Activated T-helper 1 cell treated with anti-CD3 and anti-CD28 coated beads, Interleukin-12 subunit alpha, Interleukin-12 subunit beta, Interleukin-2, Interleukin-4 antibody, amounts not matched to agents 30 ng/mL and 10 ng/mL and 1 ng/mL, durations not matched to agents 14 hours and 24 hours and 36 hours (primary cell): ENCODE data around the gene CENPO. TPM values are rescaled to one million over a fixed set of nuclear protein-coding genes. Genes with fewer than 3 reads are reported as not detected.

ENCODE experiments used
- DNase-seq: peaks from one replicate; pipeline ENCODE4 v3.0.0; 2021; ENCODE audit warnings: low spot score
- H3K27ac Mint-ChIP-seq: one replicate; pipeline ENCODE4 v1.8.0; 2021; ENCODE audit warnings: mild to moderate bottlenecking, mixed read lengths
- H3K27me3 Mint-ChIP-seq: one replicate; pipeline ENCODE4 v1.8.0; 2022; ENCODE audit warnings: mild to moderate bottlenecking, moderate library complexity, mixed read lengths; ENCODE audit not compliant: insufficient read depth
- H3K36me3 Mint-ChIP-seq: one replicate; pipeline ENCODE4 v1.8.0; 2021; ENCODE audit warnings: low read depth, mixed read lengths
- H3K4me1 Mint-ChIP-seq: one replicate; pipeline ENCODE4 v1.8.0; 2021; ENCODE audit warnings: low read depth, mixed read lengths
- H3K4me3 Mint-ChIP-seq: one replicate; pipeline ENCODE4 v1.8.0; 2021; ENCODE audit warnings: mild to moderate bottlenecking, moderate library complexity, mixed read lengths
- H3K9me3 Mint-ChIP-seq: one replicate; pipeline ENCODE4 v1.8.0; 2021; ENCODE audit warnings: mixed read lengths
- intact Hi-C: fragments of 100-400 bp; cut with micrococcal nuclease; formaldehyde crosslinking; loops from one replicate; pipeline ENCODE4 v1.15.1; 2024
- total RNA-seq: library from RNA; stranded (reverse); gene quantifications from 2 replicates; pipeline ENCODE4 v1.2.3, GENCODE V29; 2022

Gene CENPO
- total RNA-seq, 1 donor from 2014 or later = 48.3 TPM

DNA sequence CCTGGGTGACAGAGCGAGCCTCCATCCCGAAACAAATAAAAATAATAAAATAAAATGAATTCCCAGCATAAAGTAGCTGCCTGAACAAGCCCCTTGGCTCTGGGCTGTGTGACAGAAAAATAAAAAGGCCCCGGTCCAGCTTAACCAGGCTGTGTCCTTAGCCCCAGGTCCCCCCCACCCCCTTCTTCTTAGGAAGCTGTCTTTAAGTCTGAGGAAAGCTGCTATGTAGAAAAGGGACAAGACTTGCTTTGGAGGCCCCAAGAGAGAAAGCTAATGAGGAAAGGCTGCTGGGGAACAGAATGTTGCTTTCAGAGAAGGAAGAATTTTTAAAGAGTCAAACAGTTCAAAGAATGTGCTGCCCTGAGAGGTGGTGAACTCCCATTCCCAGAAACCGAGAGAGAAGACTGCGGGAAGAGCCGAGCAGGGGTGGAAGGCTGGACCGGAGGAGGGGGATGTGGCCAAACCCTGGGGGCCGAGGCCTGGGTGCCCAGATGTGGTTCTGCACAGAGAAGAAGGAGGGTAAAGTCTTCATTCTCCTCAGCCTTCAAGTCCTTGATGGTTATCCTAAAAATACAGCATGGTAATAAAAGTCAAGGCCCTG, 61.9 kb downstream of the CENPO start:
- Mint-ChIP-seq H3K27ac (peak overlapping the region; percentile 58), H3K27me3 (no peaks in the 10 kb centered on the region), H3K9me3 (peaks cover 4% of the 10 kb centered on the region), H3K4me1 (no peaks in the 10 kb centered on the region), H3K36me3 (peaks cover 2% of the 10 kb centered on the region), H3K4me3 (no peak overlapping the region)
- intact Hi-C loops = no loop called here
- no peak for DNase-seq

DNA sequence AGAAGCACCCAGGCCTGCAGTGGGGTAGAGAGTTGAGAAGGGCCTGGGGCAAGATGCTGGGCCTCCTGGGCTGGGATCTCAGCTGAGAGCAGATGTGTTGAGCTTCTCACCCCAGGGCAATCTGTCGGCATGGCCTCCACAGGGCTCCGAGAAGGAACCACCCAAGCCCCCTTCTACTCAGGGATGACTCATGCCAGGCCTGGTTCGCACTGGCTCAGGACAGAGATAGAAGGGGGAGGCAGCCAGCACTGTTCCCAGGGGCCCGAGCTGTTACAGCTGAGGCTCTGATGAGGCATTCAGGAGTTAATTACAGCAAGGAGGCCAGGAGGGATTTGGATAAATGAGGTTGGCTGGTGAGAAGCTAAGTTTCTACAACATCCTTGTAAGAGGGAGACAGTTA, 62.5 kb downstream of the CENPO start:
- intact Hi-C loops = no loop called here
- Mint-ChIP-seq H3K9me3 (peaks cover under 1% of the 10 kb centered on the region), H3K4me1 (no peaks in the 10 kb centered on the region), H3K27ac (no peak overlapping the region), H3K27me3 (no peaks in the 10 kb centered on the region), H3K36me3 (no peaks in the 10 kb centered on the region), H3K4me3 (no peak overlapping the region)
- no peak for DNase-seq

DNA sequence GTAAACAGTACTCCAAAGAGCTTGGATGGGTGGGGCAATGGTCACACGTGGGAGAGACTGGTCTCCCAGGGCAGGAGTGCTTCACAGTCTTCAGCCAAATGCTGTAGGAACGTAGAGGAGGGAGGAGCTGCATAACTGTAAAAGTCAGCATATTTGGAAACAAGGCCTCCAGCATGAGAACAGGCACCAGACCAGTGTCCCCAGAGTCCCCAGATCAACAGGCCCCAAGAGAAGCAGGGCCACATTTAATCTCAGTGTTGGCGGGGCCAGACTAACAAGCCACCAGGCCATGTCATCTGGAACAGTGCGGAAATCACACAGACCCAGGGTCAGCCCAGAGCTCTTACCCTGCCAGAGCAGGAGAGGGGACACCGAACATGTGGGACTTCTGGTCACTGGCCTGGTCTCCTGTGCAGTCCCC, 63.6 kb downstream of the CENPO start:
- intact Hi-C loops = no loop called here
- no peak overlapping the region for H3K4me3 Mint-ChIP-seq
- H3K27ac Mint-ChIP-seq = no peak overlapping the region
- no peaks in the 10 kb centered on the region for H3K36me3 Mint-ChIP-seq
- H3K9me3 Mint-ChIP-seq = no peaks in the 10 kb centered on the region
- no peaks in the 10 kb centered on the region for H3K4me1 Mint-ChIP-seq
- no peak for DNase-seq
- H3K27me3 Mint-ChIP-seq = no peaks in the 10 kb centered on the region

DNA sequence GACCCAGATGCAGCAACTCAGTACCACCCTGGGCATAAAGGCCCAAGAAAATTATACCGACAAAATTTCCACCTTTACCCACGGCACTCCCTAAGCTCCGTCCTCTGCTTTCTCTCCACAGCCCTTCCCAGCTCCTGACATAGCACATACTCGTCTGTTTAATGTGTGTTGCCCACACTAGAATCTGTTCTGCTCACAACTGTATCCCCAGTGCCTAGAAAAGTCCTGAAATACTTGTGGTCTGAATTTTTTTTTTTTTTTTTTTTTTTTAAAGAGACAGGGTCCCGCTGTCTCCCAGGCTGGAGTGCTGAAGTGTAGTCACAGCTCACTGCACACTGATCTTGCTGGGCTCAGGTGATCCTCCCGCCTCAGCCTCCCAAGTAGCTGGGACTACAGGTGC, 64.5 kb downstream of the CENPO start:
- intact Hi-C loops = no loop called here
- no peaks in the 10 kb centered on the region for H3K4me1 Mint-ChIP-seq
- DNase-seq = no peak
- H3K9me3 Mint-ChIP-seq = no peaks in the 10 kb centered on the region
- no peak overlapping the region for H3K4me3 Mint-ChIP-seq
- no peaks in the 10 kb centered on the region for H3K27me3 Mint-ChIP-seq
- no peaks in the 10 kb centered on the region for H3K36me3 Mint-ChIP-seq
- no peak overlapping the region for H3K27ac Mint-ChIP-seq

DNA sequence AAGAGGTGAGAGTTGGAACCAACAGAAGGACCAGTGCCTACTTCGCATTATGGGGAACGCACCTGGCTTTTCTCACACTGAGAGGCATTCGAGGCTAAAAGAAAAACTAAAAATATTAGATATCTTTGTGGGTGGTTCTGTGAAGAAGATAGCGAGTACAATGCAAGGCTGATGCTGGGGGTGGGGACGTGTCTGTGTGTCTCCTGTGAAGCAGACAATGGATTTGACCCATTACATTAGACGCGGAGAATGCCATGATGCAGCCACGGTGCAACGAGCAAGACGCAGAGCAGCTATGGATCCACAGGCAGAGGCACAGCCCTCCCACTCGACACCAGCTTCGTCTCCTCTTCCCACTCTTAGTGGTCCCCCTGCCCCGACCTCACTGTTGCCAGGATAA, 65.8 kb downstream of the CENPO start:
- H3K27me3 Mint-ChIP-seq = no peaks in the 10 kb centered on the region
- H3K4me1 Mint-ChIP-seq = no peaks in the 10 kb centered on the region
- H3K36me3 Mint-ChIP-seq = no peaks in the 10 kb centered on the region
- no peak for DNase-seq
- no peaks in the 10 kb centered on the region for H3K9me3 Mint-ChIP-seq
- H3K27ac Mint-ChIP-seq = no peak overlapping the region
- intact Hi-C loops = no loop called here
- H3K4me3 Mint-ChIP-seq = no peak overlapping the region

DNA sequence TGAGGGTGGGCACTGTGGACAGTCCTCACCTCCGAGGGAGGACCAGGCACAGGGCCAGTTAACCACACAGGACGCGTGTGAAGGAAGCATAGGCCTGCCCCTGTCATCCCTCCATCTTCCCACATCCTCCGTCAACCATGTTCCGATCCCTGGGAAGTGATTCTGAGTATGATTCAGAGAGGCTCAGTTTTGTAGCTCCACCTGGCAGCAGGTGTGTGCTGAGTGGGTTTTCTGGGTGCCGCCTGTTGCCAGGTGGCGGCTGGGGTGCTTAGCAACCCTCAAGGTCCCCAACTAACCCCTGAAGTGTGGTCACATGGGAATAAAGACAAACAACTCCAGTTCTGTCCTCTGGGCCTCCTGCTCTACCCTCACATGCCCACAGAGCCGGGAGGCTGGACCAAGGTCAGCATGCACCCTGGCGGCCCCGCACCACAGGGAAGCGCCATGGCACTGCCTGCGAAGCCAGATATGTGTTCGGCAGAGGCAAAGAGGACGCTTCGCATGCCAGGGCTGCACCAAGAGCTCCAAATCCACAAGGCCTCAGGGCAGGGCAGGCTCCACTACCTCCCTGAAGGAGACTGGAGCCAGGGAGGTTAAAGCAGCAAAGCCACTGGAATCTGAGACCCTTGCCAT, 66.9 kb downstream of the CENPO start:
- Mint-ChIP-seq H3K27me3 (no peaks in the 10 kb centered on the region), H3K4me1 (no peaks in the 10 kb centered on the region), H3K27ac (no peak overlapping the region), H3K4me3 (no peak overlapping the region), H3K9me3 (no peaks in the 10 kb centered on the region), H3K36me3 (no peaks in the 10 kb centered on the region)
- DNase-seq = no peak
- intact Hi-C loops = no loop called here

DNA sequence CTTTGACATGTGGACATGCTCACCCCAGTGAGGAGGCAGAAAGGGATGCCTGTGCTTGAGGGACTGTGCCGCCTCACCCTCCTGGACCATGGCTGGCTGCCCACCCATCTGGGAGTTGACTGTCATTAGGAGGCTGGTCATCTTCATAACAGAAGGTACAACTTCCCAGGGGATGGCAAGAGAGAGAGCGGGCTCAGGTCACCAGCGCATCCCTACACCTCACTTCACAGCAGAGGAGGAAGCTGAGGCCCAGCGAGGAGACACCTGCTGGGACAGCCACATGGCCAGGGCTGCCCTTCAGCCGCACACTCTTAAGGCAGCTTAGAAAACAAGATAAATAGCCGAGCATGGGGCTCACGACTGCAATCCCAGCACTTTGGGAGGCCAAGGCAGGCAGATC, 67.4 kb downstream of the CENPO start:
- no peak overlapping the region for H3K4me3 Mint-ChIP-seq
- H3K36me3 Mint-ChIP-seq = no peaks in the 10 kb centered on the region
- no peaks in the 10 kb centered on the region for H3K9me3 Mint-ChIP-seq
- H3K27me3 Mint-ChIP-seq = no peaks in the 10 kb centered on the region
- intact Hi-C loops = no loop called here
- no peak for DNase-seq
- H3K27ac Mint-ChIP-seq = no peak overlapping the region
- no peaks in the 10 kb centered on the region for H3K4me1 Mint-ChIP-seq

DNA sequence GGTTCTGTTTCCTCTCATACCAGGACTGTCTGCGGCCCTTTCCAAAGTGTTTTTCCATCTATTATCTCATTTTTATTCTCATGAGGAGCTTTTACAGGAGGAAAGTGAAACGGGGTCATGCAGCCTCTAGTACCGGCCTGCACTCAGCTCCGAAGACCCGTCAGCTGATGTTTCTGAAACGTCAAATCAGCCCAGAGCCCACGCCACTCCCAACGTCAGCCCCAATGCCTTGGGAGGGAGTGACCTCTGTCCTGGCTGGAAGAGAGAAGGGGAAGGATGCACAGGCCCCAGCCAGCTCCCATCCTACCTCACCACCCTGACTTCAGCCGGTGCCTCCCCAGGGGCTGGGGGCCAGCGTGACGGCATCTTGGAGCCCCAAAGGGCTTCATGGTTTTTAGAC, 68.3 kb downstream of the CENPO start:
- intact Hi-C loops = no loop called here
- Mint-ChIP-seq H3K36me3 (no peaks in the 10 kb centered on the region), H3K27me3 (no peaks in the 10 kb centered on the region), H3K4me3 (no peak overlapping the region), H3K4me1 (no peaks in the 10 kb centered on the region), H3K27ac (no peak overlapping the region), H3K9me3 (no peaks in the 10 kb centered on the region)
- DNase-seq = no peak

DNA sequence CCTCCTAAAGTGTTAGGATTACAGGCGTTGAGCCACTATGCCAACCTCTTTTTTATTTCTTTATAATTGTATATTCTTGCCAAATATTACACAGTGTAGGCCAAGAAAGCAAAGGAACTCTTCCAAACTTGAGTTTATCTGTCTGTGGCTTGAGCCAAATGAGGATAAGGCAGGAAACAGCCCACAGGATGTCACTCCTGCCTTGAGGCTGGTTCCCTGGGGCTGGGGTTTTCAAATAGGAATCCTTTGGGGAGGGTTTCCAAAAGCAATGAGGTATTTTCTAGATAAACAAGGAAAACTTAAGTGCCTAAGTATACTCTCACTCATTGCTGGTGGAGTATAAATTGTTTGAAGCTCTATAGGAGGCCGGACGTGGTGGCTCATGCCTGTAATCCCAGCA, 70.4 kb downstream of the CENPO start:
- no peak for DNase-seq
- Mint-ChIP-seq H3K27ac (peak overlapping the region; percentile 12), H3K27me3 (no peaks in the 10 kb centered on the region), H3K9me3 (no peaks in the 10 kb centered on the region), H3K4me1 (peaks cover 5% of the 10 kb centered on the region), H3K36me3 (peaks cover 5% of the 10 kb centered on the region), H3K4me3 (no peak overlapping the region)
- intact Hi-C loops = no loop called here

DNA sequence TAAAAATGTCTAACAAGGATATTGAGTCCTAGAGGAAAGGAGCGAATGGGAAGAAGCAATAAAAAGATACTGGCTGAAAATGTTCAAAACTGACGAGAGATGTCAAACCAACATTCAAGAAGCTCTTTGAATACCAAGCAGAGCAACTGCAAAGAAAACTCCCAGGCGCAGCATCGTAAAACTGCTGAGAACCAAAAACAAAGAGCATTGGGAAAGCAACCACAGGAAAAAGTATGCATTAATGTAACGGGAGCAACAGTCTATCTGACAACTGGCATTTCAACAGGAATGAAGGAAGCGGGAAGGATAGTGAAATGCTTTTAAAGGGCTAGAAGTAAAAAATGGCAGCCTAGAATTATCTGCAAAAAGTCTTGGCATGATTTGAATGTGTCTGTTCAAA, 73.7 kb downstream of the CENPO start:
- no peak overlapping the region for H3K27ac Mint-ChIP-seq
- no peaks in the 10 kb centered on the region for H3K27me3 Mint-ChIP-seq
- no peak overlapping the region for H3K4me3 Mint-ChIP-seq
- H3K36me3 Mint-ChIP-seq = peaks cover 5% of the 10 kb centered on the region
- peaks cover 5% of the 10 kb centered on the region for H3K4me1 Mint-ChIP-seq
- DNase-seq = no peak
- no peaks in the 10 kb centered on the region for H3K9me3 Mint-ChIP-seq
- intact Hi-C loops = no loop called here

DNA sequence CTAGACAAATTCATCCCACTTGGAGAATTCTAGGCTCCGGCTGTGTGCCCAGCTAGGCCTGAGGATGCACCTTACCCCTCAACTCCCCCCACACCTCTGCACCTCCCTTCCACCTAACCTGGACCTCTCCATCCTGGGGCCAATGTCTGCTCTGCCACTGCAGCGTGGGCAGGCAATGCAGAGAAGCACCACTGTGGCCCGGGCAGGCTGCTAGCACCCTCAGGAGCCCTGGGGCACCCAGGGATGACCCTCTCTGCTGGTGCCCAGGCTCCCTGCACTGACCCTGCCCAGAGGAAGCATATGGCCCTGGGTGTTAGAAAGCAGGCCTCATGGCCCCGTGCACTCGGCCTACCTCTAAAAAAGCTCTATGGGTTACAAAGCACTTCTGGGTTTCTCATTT, 77.2 kb downstream of the CENPO start:
- peaks cover 5% of the 10 kb centered on the region for H3K36me3 Mint-ChIP-seq
- peaks cover 5% of the 10 kb centered on the region for H3K4me1 Mint-ChIP-seq
- no peaks in the 10 kb centered on the region for H3K27me3 Mint-ChIP-seq
- no peak for DNase-seq
- no peak overlapping the region for H3K4me3 Mint-ChIP-seq
- no peaks in the 10 kb centered on the region for H3K9me3 Mint-ChIP-seq
- intact Hi-C loops = no loop called here
- H3K27ac Mint-ChIP-seq = no peak overlapping the region

DNA sequence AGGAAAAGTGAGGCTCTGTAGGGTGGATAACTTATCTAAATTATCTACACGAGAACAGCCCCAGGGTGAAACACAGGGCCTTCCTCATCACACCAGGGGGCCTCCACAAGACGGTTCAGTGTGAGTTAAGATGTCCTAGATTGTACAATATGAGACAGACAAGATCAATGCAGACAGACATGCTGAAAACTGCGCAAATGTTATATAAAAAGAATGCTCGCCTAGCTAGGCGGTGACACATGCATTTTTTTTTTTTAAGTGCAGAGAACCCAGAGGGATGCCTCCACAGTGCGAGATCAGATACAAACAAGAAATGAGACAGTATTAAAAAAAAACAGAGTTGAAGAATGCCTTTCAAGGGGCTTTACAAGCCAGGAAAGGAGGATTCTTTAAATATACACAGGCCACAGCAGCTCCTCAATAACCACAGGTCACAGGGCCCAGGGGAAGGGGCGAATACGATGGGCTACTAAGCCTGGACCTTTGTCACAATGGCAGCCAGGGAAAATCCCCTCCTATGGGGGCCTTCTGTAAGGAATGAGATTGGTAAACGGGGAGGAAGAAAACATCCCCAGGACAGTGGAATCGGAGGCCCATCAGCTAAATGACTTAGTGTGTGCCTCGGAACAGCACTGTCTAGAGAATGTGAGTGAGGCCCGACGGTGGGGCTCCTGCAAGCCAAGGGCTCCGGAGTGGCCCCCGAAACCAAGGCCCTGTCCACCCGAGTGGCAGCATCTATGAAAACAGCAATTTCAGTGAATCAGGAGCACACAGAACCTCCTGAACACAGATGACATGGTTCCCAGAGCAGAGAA, 77.9 kb downstream of the CENPO start:
- intact Hi-C loops = no loop called here
- Mint-ChIP-seq H3K9me3 (no peaks in the 10 kb centered on the region), H3K27ac (no peak overlapping the region), H3K27me3 (no peaks in the 10 kb centered on the region), H3K36me3 (peaks cover 5% of the 10 kb centered on the region), H3K4me3 (no peak overlapping the region), H3K4me1 (peaks cover 5% of the 10 kb centered on the region)
- no peak for DNase-seq

DNA sequence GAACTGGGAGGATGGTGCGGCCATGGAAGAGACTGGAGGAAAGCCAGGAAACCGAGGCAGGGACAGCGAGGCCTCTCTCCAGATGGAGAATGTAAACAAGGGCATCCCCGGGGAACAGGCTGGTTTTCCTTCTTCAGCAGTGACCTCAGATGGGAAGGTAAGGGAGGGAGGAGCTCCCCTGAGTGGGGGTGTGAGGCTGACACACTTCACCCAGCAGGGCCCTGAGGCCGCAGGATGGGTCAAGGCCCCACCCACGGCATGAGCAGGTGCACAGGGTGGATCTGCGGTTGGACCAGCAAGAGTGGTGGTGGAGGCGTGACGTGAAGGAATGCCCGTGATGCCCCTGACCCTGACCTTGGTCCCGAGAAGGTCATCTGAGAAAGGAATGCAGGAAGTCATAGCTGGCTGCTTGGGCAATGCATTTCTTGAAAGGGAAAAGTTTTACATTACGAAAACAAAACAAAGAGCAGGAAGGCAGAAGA, 78.7 kb downstream of the CENPO start:
- intact Hi-C loops = no loop called here
- Mint-ChIP-seq H3K9me3 (no peaks in the 10 kb centered on the region), H3K4me3 (no peak overlapping the region), H3K27ac (no peak overlapping the region), H3K27me3 (no peaks in the 10 kb centered on the region), H3K4me1 (peaks cover 5% of the 10 kb centered on the region), H3K36me3 (peaks cover 5% of the 10 kb centered on the region)
- no peak for DNase-seq
